NCI-H446 (cell line): ENCODE measurements around the gene LRRC42.
"Not testable (repeated sequence)": the region's sequence is repeated elsewhere in the genome, so short reads cannot be mapped to it uniquely, and the experiment has no call there.

Experiments used
- DNase-seq, 2 experiments: peaks; one replicate each; lab custom pipeline; 2025; lab: John Stamatoyannopoulos, UW

Gene LRRC42

GRCh38 chr1:53967409-53968124, 21.4 kb downstream of the LRRC42 start:
- no peak for DNase-seq

- no peak for DNase-seq
These were observed 22.0 kb downstream of the LRRC42 start for GRCh38 chr1:53968125-53968513.

GRCh38 chr1:53969323-53969722, 23.2 kb downstream of the LRRC42 start:
- DNase-seq, result not testable (repeated sequence)

- DNase-seq, result no peak
These were observed 25.6 kb downstream of the LRRC42 start for GRCh38 chr1:53971718-53972117.

- DNase-seq, result no peak
These were observed 29.7 kb downstream of the LRRC42 start for GRCh38 chr1:53975861-53976260.

- no peak for DNase-seq
These were observed 33.7 kb downstream of the LRRC42 start for GRCh38 chr1:53979712-53980450.

GRCh38 chr1:53981220-53981619, 35.1 kb downstream of the LRRC42 start:
- DNase-seq, result no peak

- no peak for DNase-seq
These were observed 36.0 kb downstream of the LRRC42 start for GRCh38 chr1:53982034-53982762.

GRCh38 chr1:53982763-53983104, 36.6 kb downstream of the LRRC42 start:
- no peak for DNase-seq

GRCh38 chr1:53984726-53985125, 38.6 kb downstream of the LRRC42 start:
- DNase-seq, result no peak

- no peak for DNase-seq
These were observed 40.3 kb downstream of the LRRC42 start for GRCh38 chr1:53986458-53986857.

GRCh38 chr1:53987880-53988279, 41.7 kb downstream of the LRRC42 start:
- DNase-seq, result no peak

GRCh38 chr1:53992085-53992874, 46.1 kb downstream of the LRRC42 start:
- DNase-seq, result peak in 1 of 2 experiments; percentile 9

GRCh38 chr1:53994516-53994915, 48.4 kb downstream of the LRRC42 start:
- DNase-seq, result not testable (repeated sequence)

- no peak for DNase-seq
These were observed 49.5 kb downstream of the LRRC42 start for GRCh38 chr1:53995683-53996082.

GRCh38 chr1:53998223-53998622, 52.1 kb downstream of the LRRC42 start:
- DNase-seq, result no peak

- no peak for DNase-seq
These were observed 53.8 kb downstream of the LRRC42 start for GRCh38 chr1:53999920-54000319.

- no peak for DNase-seq
These were observed 55.4 kb downstream of the LRRC42 start for GRCh38 chr1:54001591-54001990.

- DNase-seq, result no peak
These were observed 56.5 kb downstream of the LRRC42 start for GRCh38 chr1:54002544-54003248.

- no peak for DNase-seq
These were observed 57.1 kb downstream of the LRRC42 start for GRCh38 chr1:54003249-54003646.

- not testable (repeated sequence) for DNase-seq
These were observed 57.8 kb downstream of the LRRC42 start for GRCh38 chr1:54003750-54004480.
